IgD-negative memory B cell (primary cell): ENCODE measurements around the gene TCERG1L. TPM values are rescaled to one million over a fixed set of nuclear protein-coding genes. Genes with fewer than 3 reads are reported as not detected.
A peak's percentile ranks its signal among the peaks of the same experiment; 100 is the strongest.
"Not testable (repeated sequence)": the region's sequence is repeated elsewhere in the genome, so short reads cannot be mapped to it uniquely, and the experiment has no call there.

Experiments used
- H3K27ac Mint-ChIP-seq, 3 donors: one replicate each; pipeline ENCODE4 v1.8.0; 2020 to 2022; ENCODE audit warnings: mild to moderate bottlenecking in 3 of 3, mixed read lengths in 3 of 3, moderate library complexity in 1 of 3
- H3K27me3 Mint-ChIP-seq: one replicate; pipeline ENCODE4 v1.8.0; 2021; ENCODE audit warnings: mixed read lengths
- H3K36me3 Mint-ChIP-seq: one replicate; pipeline ENCODE4 v1.8.0; 2020; ENCODE audit warnings: mild to moderate bottlenecking, mixed read lengths
- H3K4me1 Mint-ChIP-seq, 3 donors: one replicate each; pipeline ENCODE4 v1.8.0; 2020 to 2022; ENCODE audit warnings: mixed read lengths in 3 of 3, mild to moderate bottlenecking in 1 of 3
- H3K4me3 Mint-ChIP-seq, 4 donors: one replicate each; pipeline ENCODE4 v1.8.0; 2020 to 2022; ENCODE audit warnings: mild to moderate bottlenecking in 4 of 4, mixed read lengths in 4 of 4, moderate library complexity in 3 of 4
- H3K9me3 Mint-ChIP-seq, 3 donors: one replicate each; pipeline ENCODE4 v1.8.0; 2020 to 2021; ENCODE audit warnings: mixed read lengths in 3 of 3, mild to moderate bottlenecking in 1 of 3
- polyA plus RNA-seq: library from polyadenylated mRNA; unstranded; fragments of 300-500 nt; fragmentation: Illumina TruSeq; gene quantifications from one replicate; pipeline ENCODE4 v1.2.3, GENCODE V29; 2021

Gene TCERG1L
- polyA plus RNA-seq, 1 donor from 2014 or later, result not detected

DNA sequence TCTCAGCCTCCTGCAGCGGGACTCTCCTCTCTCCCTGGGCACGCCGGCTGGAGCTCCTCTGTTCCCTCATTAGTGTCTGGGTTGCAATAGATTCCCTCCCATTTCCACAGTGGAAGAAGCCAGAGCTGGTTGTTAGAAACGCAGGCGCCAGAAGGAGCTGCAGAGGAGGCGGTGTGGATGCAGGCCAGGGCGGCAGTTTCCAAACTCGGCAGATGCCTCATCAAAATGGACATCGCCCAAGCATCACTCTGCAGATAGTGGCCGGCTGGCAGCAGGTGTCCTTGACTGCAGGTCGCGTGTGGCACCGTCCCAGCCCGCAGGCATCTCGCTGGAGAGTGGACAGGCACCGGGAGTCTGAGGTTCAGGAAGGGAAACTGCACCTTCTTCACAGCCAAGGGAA, 201.8 kb downstream of the TCERG1L start:
- H3K9me3 Mint-ChIP-seq, result peaks cover 2 to 9% (median 5%) of the 10 kb centered on the region in 3 donors
- H3K4me3 Mint-ChIP-seq, result no peak overlapping the region
- H3K27ac Mint-ChIP-seq, result no peak overlapping the region
- H3K36me3 Mint-ChIP-seq, result no peaks in the 10 kb centered on the region
- no peaks in the 10 kb centered on the region for H3K4me1 Mint-ChIP-seq
- no peaks in the 10 kb centered on the region for H3K27me3 Mint-ChIP-seq

- Mint-ChIP-seq H3K27ac (no peak overlapping the region), H3K9me3 (peaks cover 2 to 7% (median 5%) of the 10 kb centered on the region in 3 donors), H3K36me3 (no peaks in the 10 kb centered on the region), H3K4me3 (no peak overlapping the region), H3K4me1 (no peaks in the 10 kb centered on the region), H3K27me3 (no peaks in the 10 kb centered on the region)
These were observed 202.2 kb downstream of the TCERG1L start for GRCh38 chr10:131109291-131109690.

- H3K9me3 Mint-ChIP-seq, result peaks cover 2 to 5% (median 5%) of the 10 kb centered on the region in 3 donors
- H3K27ac Mint-ChIP-seq, result no peak overlapping the region
- H3K27me3 Mint-ChIP-seq, result no peaks in the 10 kb centered on the region
- no peak overlapping the region for H3K4me3 Mint-ChIP-seq
- no peaks in the 10 kb centered on the region for H3K4me1 Mint-ChIP-seq
- H3K36me3 Mint-ChIP-seq, result no peaks in the 10 kb centered on the region
These were observed 203.6 kb downstream of the TCERG1L start for GRCh38 chr10:131107970-131108369.

GRCh38 chr10:131102676-131103075, 208.8 kb downstream of the TCERG1L start:
- H3K4me3 Mint-ChIP-seq, result no peak overlapping the region
- no peak overlapping the region for H3K27ac Mint-ChIP-seq
- H3K9me3 Mint-ChIP-seq, result peaks cover 0 to 7% (median 6%) of the 10 kb centered on the region in 3 donors
- H3K27me3 Mint-ChIP-seq, result no peaks in the 10 kb centered on the region
- H3K36me3 Mint-ChIP-seq, result no peaks in the 10 kb centered on the region
- no peaks in the 10 kb centered on the region for H3K4me1 Mint-ChIP-seq

DNA sequence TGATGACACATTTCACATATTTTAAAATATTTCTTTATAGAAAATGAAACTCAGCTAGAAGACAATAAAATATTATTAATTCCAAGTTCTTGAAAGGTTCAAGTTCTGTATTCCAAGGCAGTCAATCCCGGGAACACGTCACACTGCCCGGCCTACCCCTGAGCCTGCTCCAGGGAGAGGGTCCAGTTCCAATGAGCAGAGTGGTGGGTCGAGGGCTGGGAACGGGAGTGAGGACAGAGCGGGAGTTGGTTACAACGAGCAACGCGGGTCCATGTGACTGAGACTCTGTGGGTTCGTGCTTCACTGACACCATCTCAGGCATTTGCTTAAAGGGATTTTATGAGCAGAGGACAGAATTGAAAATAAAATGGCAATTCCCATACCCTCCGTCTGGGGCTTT, 209.4 kb downstream of the TCERG1L start:
- Mint-ChIP-seq H3K4me3 (no peak overlapping the region), H3K27ac (no peak overlapping the region), H3K27me3 (no peaks in the 10 kb centered on the region), H3K36me3 (no peaks in the 10 kb centered on the region), H3K9me3 (peaks cover 0 to 6% (median 3%) of the 10 kb centered on the region in 3 donors), H3K4me1 (no peaks in the 10 kb centered on the region)

DNA sequence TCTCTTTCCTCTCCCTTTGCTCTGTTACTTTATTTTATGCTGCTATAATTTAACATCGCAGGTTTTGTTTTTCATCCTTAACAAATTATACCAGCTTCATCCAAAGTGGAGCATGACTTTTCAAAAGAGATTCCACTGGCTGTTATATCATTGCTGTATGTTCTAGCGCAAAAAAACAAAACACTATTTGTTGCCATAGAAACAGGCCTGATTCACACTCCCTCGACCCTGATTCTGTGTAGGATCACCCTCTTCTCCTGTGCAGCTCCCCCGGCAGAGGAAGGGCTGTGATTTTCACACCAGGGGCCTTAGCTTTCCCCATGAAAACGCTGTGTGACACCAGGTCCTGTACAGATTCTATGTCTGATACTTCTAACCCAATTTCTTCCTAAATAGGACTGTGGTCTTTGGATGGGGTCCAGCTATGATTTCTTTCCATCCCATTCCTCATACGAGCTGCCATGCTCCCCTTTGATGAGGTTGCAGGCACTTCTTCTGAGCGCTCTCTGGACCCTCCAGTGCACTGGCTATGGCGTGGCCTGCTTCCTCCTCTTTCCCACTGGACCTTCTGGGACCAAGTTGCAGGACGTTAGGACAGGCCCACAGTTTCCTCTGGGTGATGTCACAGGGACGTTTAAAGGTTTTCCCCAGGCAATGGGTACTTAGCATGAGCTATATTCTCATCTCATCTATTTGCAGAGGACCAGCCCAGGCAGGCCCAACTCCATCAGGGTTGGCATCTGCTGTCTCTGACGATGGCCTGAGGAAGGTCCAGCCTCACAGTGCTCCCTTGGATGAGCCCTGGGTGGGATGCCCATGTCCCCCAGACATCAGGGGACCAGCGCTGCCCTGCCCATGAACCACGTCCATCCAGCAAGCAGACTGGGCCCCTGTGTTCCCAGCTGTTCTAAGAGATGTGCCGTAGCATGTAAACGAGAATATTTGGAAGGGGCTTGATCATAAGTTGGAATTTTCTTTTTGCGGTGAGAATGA, 210.8 kb downstream of the TCERG1L start:
- not testable (repeated sequence) for H3K9me3 Mint-ChIP-seq, H3K4me1 Mint-ChIP-seq, H3K4me3 Mint-ChIP-seq, H3K36me3 Mint-ChIP-seq, H3K27me3 Mint-ChIP-seq
- peak overlapping the region in 1 of 3 donors; percentile 63 for H3K27ac Mint-ChIP-seq

DNA sequence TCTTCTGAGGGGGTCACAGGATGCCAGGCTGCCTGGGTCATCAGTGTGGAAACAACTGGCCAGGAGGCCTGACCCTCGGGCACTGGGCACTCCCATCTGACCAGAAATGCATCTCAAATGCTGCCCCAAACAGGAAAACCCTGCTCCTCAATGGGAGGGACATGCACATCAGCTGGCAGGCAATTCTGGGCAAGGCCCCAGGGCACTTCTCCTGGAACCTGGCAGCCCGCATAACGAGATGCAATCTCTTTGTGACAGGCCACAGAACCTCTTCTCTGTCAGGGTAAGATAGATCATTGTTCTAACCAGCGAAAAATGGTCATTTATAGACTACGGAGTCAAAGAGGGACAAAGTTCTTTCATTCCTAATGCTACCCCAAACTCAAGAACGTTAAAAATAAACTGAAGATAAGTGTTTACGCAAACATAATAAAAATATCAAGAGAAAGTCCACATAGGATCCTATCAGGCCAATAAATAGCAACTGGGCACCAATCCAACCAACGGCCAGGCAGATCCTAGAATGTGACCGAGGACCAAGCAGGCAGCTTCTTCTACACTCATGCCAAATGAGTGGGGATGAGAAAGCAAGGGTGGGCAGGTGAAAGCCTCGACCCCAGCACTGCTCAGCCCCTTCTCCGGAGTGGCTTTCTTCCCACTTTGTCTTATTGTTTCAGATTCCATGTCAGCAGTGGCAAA, 212.3 kb downstream of the TCERG1L start:
- Mint-ChIP-seq H3K27me3 (no peaks in the 10 kb centered on the region), H3K4me1 (no peaks in the 10 kb centered on the region), H3K9me3 (peaks cover 0 to 6% (median 3%) of the 10 kb centered on the region in 3 donors), H3K4me3 (no peak overlapping the region), H3K36me3 (no peaks in the 10 kb centered on the region), H3K27ac (peak overlapping the region in 1 of 3 donors; percentile 50)

DNA sequence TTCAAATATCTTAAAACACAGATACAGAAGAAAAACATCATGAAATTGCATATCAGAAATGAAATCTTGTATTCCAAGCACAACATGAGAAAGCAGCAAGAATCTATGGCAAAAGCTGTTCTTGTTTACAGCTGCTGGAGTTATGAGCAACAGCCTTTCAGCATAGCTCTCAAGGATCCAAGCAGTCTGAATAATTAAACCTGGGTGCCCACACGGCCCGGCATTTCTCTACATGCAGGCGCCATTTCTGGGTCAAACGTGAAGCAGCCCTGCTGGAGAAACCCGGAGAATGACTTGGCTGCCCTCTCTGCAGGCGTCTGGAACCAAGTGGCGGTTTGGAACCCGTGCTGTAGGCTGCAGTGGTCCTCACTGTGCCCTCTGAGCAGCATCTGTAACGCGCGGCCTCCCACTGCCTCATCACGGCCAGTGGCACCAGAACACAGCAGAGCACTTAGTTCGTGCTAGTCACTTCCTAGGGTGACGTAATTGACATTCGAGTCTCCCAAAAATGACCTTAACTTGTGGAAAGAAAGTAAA, 213.0 kb downstream of the TCERG1L start:
- no peak overlapping the region for H3K4me3 Mint-ChIP-seq
- H3K36me3 Mint-ChIP-seq, result no peaks in the 10 kb centered on the region
- no peaks in the 10 kb centered on the region for H3K27me3 Mint-ChIP-seq
- H3K9me3 Mint-ChIP-seq, result peaks cover 0 to 8% (median 3%) of the 10 kb centered on the region in 3 donors
- no peak overlapping the region for H3K27ac Mint-ChIP-seq
- no peaks in the 10 kb centered on the region for H3K4me1 Mint-ChIP-seq

- Mint-ChIP-seq H3K9me3 (peaks cover 3 to 4% (median 3%) of the 10 kb centered on the region in 3 donors), H3K4me1 (no peaks in the 10 kb centered on the region), H3K27ac (no peak overlapping the region), H3K4me3 (no peak overlapping the region), H3K27me3 (no peaks in the 10 kb centered on the region), H3K36me3 (no peaks in the 10 kb centered on the region)
These were observed 215.5 kb downstream of the TCERG1L start for GRCh38 chr10:131096031-131096430.

DNA sequence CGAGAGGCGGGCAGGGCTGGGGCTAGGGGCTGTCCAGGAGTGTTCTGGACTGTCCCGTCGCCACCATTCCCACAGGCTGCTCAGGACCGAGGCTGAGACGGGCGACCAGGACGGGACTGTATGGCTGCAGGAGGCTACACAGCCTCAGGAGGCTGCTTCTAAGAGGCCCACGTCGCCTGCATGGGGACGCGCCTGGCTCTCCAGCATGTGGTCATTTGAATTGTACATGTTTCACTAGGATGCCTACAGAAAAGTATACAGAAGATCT, 216.3 kb downstream of the TCERG1L start:
- H3K27me3 Mint-ChIP-seq, result no peaks in the 10 kb centered on the region
- no peaks in the 10 kb centered on the region for H3K36me3 Mint-ChIP-seq
- H3K4me3 Mint-ChIP-seq, result no peak overlapping the region
- H3K9me3 Mint-ChIP-seq, result peaks cover 3 to 6% (median 4%) of the 10 kb centered on the region in 3 donors
- H3K4me1 Mint-ChIP-seq, result no peaks in the 10 kb centered on the region
- no peak overlapping the region for H3K27ac Mint-ChIP-seq

GRCh38 chr10:131094527-131095312, 216.8 kb downstream of the TCERG1L start:
- H3K27ac Mint-ChIP-seq, result no peak overlapping the region
- H3K4me1 Mint-ChIP-seq, result no peaks in the 10 kb centered on the region
- H3K9me3 Mint-ChIP-seq, result peaks cover 3 to 6% (median 4%) of the 10 kb centered on the region in 3 donors
- no peak overlapping the region for H3K4me3 Mint-ChIP-seq
- no peaks in the 10 kb centered on the region for H3K27me3 Mint-ChIP-seq
- no peaks in the 10 kb centered on the region for H3K36me3 Mint-ChIP-seq

GRCh38 chr10:131093795-131094366, 217.6 kb downstream of the TCERG1L start:
- H3K9me3 Mint-ChIP-seq, result peaks cover 3 to 6% (median 4%) of the 10 kb centered on the region in 3 donors
- no peaks in the 10 kb centered on the region for H3K4me1 Mint-ChIP-seq
- no peak overlapping the region for H3K27ac Mint-ChIP-seq
- no peaks in the 10 kb centered on the region for H3K27me3 Mint-ChIP-seq
- no peak overlapping the region for H3K4me3 Mint-ChIP-seq
- no peaks in the 10 kb centered on the region for H3K36me3 Mint-ChIP-seq

DNA sequence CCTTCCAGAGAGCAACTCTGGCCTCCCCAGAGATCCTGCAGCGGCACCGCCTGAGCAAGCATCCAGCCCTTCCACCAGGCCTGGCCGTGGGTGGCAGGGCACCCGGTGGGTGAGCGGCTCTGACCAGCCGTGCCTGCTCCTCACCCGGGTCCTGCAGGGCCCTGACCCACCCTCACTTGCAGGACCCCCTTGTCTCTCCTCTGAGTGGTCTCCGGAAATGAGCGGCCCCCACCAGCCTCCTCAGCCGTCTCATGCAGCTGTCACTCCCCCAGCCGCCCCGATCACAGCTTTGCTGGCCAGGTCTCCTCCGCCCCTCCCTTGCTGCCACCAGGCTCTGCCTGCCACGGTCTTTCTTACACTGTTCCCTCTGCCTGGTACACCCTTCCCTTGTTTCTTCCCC, 218.2 kb downstream of the TCERG1L start:
- Mint-ChIP-seq H3K36me3 (no peaks in the 10 kb centered on the region), H3K27ac (no peak overlapping the region), H3K9me3 (peaks cover 3 to 6% (median 4%) of the 10 kb centered on the region in 3 donors), H3K27me3 (no peaks in the 10 kb centered on the region), H3K4me1 (no peaks in the 10 kb centered on the region), H3K4me3 (no peak overlapping the region)

GRCh38 chr10:131092876-131093275, 218.6 kb downstream of the TCERG1L start:
- peak overlapping the region in 1 of 4 donors; percentile 17 for H3K4me3 Mint-ChIP-seq
- H3K4me1 Mint-ChIP-seq, result no peaks in the 10 kb centered on the region
- H3K27ac Mint-ChIP-seq, result no peak overlapping the region
- no peaks in the 10 kb centered on the region for H3K36me3 Mint-ChIP-seq
- H3K27me3 Mint-ChIP-seq, result no peaks in the 10 kb centered on the region
- H3K9me3 Mint-ChIP-seq, result peaks cover 3 to 7% (median 4%) of the 10 kb centered on the region in 3 donors
